ENCODE measurements around the gene LCN2.
A peak's percentile ranks its signal among the peaks of the same experiment; 100 is the strongest.

The LCN2 gene

GRCh38 chr9:128150594-128151308 is 1.5 kb downstream of the LCN2 start:
- H3K27ac ChIP-seq, result no peak overlapping the region
- no peak for TF ChIP-seq ZFX (IDR thresholded peaks at IDR 0.05; ENCODE audit: borderline replicate concordance)
- peak; percentile 33 for TF ChIP-seq CTCF (IDR thresholded peaks at IDR 0.05)

GRCh38 chr9:128151309-128152132 is 2.3 kb downstream of the LCN2 start:
- no peak for TF ChIP-seq ZFX (IDR thresholded peaks at IDR 0.05; ENCODE audit: borderline replicate concordance)
- TF ChIP-seq CTCF (IDR thresholded peaks at IDR 0.05), result no peak
- H3K27ac ChIP-seq, result no peak overlapping the region

- H3K27ac ChIP-seq, result no peak overlapping the region
- no peak for TF ChIP-seq ZFX (IDR thresholded peaks at IDR 0.05; ENCODE audit: borderline replicate concordance)
- no peak for TF ChIP-seq CTCF (IDR thresholded peaks at IDR 0.05)
Measured at GRCh38 chr9:128152133-128153059, 3.1 kb downstream of the LCN2 start.

GRCh38 chr9:128153060-128153946 is 4.0 kb downstream of the LCN2 start:
- TF ChIP-seq ZFX (IDR thresholded peaks at IDR 0.05; ENCODE audit: borderline replicate concordance) (no peak), CTCF (IDR thresholded peaks at IDR 0.05) (no peak)
- no peak overlapping the region for H3K27ac ChIP-seq

GRCh38 chr9:128153947-128154695 is 4.9 kb downstream of the LCN2 start:
- no peak overlapping the region for H3K27ac ChIP-seq
- no peak for TF ChIP-seq CTCF (IDR thresholded peaks at IDR 0.05)
- TF ChIP-seq ZFX (IDR thresholded peaks at IDR 0.05; ENCODE audit: borderline replicate concordance), result no peak

Data from 22Rv1 (cell line).